Calu3 (cell line): Measurements from ENCODE around the gene DDX10. TPM values are rescaled to one million over a fixed set of nuclear protein-coding genes. Genes with fewer than 3 reads are reported as not detected.

ENCODE experiments used
- BruUV-seq: library from RNA; stranded (reverse); fragments of 400-500 nt; replicated peaks from 2 replicates; lab custom pipeline; 2021; lab: Mats Ljungman, UMichigan
- CTCF ChIA-PET: fragments of 300-600 bp; sonication (Branson Sonifier 250); formaldehyde crosslinking; loops from one replicate; lab custom pipeline; 2022; ENCODE audit warnings: antibody characterized with exemption; lab: Charles Lee
- DNase-seq: peaks from one replicate; pipeline ENCODE4 v3.0.0; 2022
- H3K27ac Mint-ChIP-seq: one replicate; pipeline ENCODE4 v1.8.0; 2022; ENCODE audit warnings: mixed read lengths; ENCODE audit not compliant: unreplicated experiment
- H3K27me3 Mint-ChIP-seq: one replicate; pipeline ENCODE4 v1.8.0; 2022; ENCODE audit warnings: mixed read lengths; ENCODE audit not compliant: unreplicated experiment
- H3K36me3 Mint-ChIP-seq: one replicate; pipeline ENCODE4 v1.8.0; 2022; ENCODE audit warnings: mild to moderate bottlenecking, moderate library complexity, mixed read lengths; ENCODE audit not compliant: insufficient read depth, unreplicated experiment
- H3K4me1 Mint-ChIP-seq: one replicate; pipeline ENCODE4 v1.8.0; 2022; ENCODE audit warnings: mild to moderate bottlenecking, low read depth, mixed read lengths; ENCODE audit not compliant: unreplicated experiment
- H3K4me3 Mint-ChIP-seq: one replicate; pipeline ENCODE4 v1.8.0; 2022; ENCODE audit warnings: mild to moderate bottlenecking, low read depth, moderate library complexity, mixed read lengths; ENCODE audit not compliant: unreplicated experiment
- H3K9me3 Mint-ChIP-seq: one replicate; pipeline ENCODE4 v1.8.0; 2022; ENCODE audit warnings: low read depth, mixed read lengths; ENCODE audit not compliant: unreplicated experiment
- CTCF ChIP-seq: fragments of 200-600 bp; IDR thresholded peaks from one replicate; pipeline ENCODE4 v1.8.0; 2022; ENCODE audit warnings: antibody characterized with exemption; ENCODE audit not compliant: unreplicated experiment
- intact Hi-C: fragments of 100-400 bp; cut with micrococcal nuclease; formaldehyde crosslinking; loops from one replicate; pipeline ENCODE4 v1.10.0; 2022; ENCODE audit not compliant: unreplicated experiment
- total RNA-seq: library from RNA; stranded (reverse); gene quantifications from 2 replicates; pipeline ENCODE4 v1.2.3, GENCODE V29; 2022

Gene DDX10
- total RNA-seq, 1 experiment from 2014 or later, result 31.2 TPM

- CTCF ChIA-PET, result no interaction called here
- BruUV-seq, result no TSS peak
- Mint-ChIP-seq H3K4me3 (no peak overlapping the region), H3K27me3 (no peaks in the 10 kb centered on the region), H3K27ac (no peak overlapping the region), H3K9me3 (no peaks in the 10 kb centered on the region), H3K4me1 (peaks cover 18% of the 10 kb centered on the region), H3K36me3 (no peaks in the 10 kb centered on the region)
- DNase-seq, result no peak
- intact Hi-C loops, result no loop called here
- TF ChIP-seq CTCF, result no peak
Measured at GRCh38 chr11:108790501-108791299, 125.8 kb downstream of the DDX10 start.

GRCh38 chr11:108793138-108793537 is 128.3 kb downstream of the DDX10 start:
- no peak overlapping the region for H3K4me3 Mint-ChIP-seq
- CTCF ChIA-PET, result no interaction called here
- H3K9me3 Mint-ChIP-seq, result peaks cover 5% of the 10 kb centered on the region
- DNase-seq, result no peak
- no TSS peak for BruUV-seq
- no peaks in the 10 kb centered on the region for H3K27me3 Mint-ChIP-seq
- H3K36me3 Mint-ChIP-seq, result no peaks in the 10 kb centered on the region
- H3K27ac Mint-ChIP-seq, result no peak overlapping the region
- intact Hi-C loops, result no loop called here
- no peaks in the 10 kb centered on the region for H3K4me1 Mint-ChIP-seq
- no peak for TF ChIP-seq CTCF

- no peaks in the 10 kb centered on the region for H3K4me1 Mint-ChIP-seq
- H3K4me3 Mint-ChIP-seq, result no peak overlapping the region
- no TSS peak for BruUV-seq
- peaks cover 5% of the 10 kb centered on the region for H3K9me3 Mint-ChIP-seq
- no peak for TF ChIP-seq CTCF
- H3K36me3 Mint-ChIP-seq, result no peaks in the 10 kb centered on the region
- CTCF ChIA-PET, result no interaction called here
- H3K27me3 Mint-ChIP-seq, result no peaks in the 10 kb centered on the region
- H3K27ac Mint-ChIP-seq, result no peak overlapping the region
- no peak for DNase-seq
- intact Hi-C loops, result no loop called here
Measured at GRCh38 chr11:108793611-108794010, 128.7 kb downstream of the DDX10 start.

GRCh38 chr11:108796551-108796950 is 131.7 kb downstream of the DDX10 start:
- H3K4me1 Mint-ChIP-seq, result no peaks in the 10 kb centered on the region
- H3K4me3 Mint-ChIP-seq, result no peak overlapping the region
- H3K27ac Mint-ChIP-seq, result no peak overlapping the region
- H3K27me3 Mint-ChIP-seq, result no peaks in the 10 kb centered on the region
- intact Hi-C loops, result no loop called here
- CTCF ChIA-PET, result no interaction called here
- H3K36me3 Mint-ChIP-seq, result no peaks in the 10 kb centered on the region
- no peak for TF ChIP-seq CTCF
- BruUV-seq, result no TSS peak
- H3K9me3 Mint-ChIP-seq, result peaks cover 5% of the 10 kb centered on the region
- no peak for DNase-seq
